Endothelial cell of hepatic sinusoid (primary cell): Measurements from ENCODE around the gene KHK.
"Not testable (repeated sequence)": the region's sequence is repeated elsewhere in the genome, so short reads cannot be mapped to it uniquely, and the experiment has no call there.

Source experiments
- in situ Hi-C: cut with HindIII; loops from 2 replicates; pipeline ENCODE4 v1.10.0; 2017; ENCODE audit warnings: low sequenced_read_pairs

The KHK gene

GRCh38 chr2:27095427-27095744, 8.8 kb downstream of the KHK start:
- in situ Hi-C loops = no loop called here

GRCh38 chr2:27095745-27096651, 9.4 kb downstream of the KHK start:
- in situ Hi-C loops = no loop called here

GRCh38 chr2:27096748-27097297, 10.3 kb downstream of the KHK start:
- in situ Hi-C loops = no loop called here

- in situ Hi-C loops = no loop called here
These were observed 10.8 kb downstream of the KHK start for GRCh38 chr2:27097341-27097740.

- in situ Hi-C loops = no loop called here
These were observed 12.9 kb downstream of the KHK start for GRCh38 chr2:27099334-27099955.

GRCh38 chr2:27100036-27100435, 13.5 kb downstream of the KHK start:
- in situ Hi-C loops = no loop called here

GRCh38 chr2:27102329-27102728, 15.8 kb downstream of the KHK start:
- in situ Hi-C loops = no loop called here

- in situ Hi-C loops = no loop called here
These were observed 19.4 kb downstream of the KHK start for GRCh38 chr2:27105981-27106380.

GRCh38 chr2:27108221-27108620, 21.6 kb downstream of the KHK start:
- in situ Hi-C loops = no loop called here

GRCh38 chr2:27109083-27109482, 22.5 kb downstream of the KHK start:
- in situ Hi-C loops = no loop called here

- in situ Hi-C loops = not testable (repeated sequence)
These were observed 24.2 kb downstream of the KHK start for GRCh38 chr2:27110603-27111352.

GRCh38 chr2:27111392-27112078, 25.0 kb downstream of the KHK start:
- in situ Hi-C loops = not testable (repeated sequence)

GRCh38 chr2:27115519-27115918, 28.9 kb downstream of the KHK start:
- in situ Hi-C loops = no loop called here

GRCh38 chr2:27117995-27118524, 31.5 kb downstream of the KHK start:
- in situ Hi-C loops = no loop called here

- in situ Hi-C loops = no loop called here
These were observed 32.2 kb downstream of the KHK start, which contains the start of gene CGREF1 for GRCh38 chr2:27118525-27119329. CGREF1 (minus strand) TSS chr2:27119128; CDS start chr2:27104366, 14,762 bp downstream.

- in situ Hi-C loops = not testable (repeated sequence)
These were observed 32.7 kb downstream of the KHK start for GRCh38 chr2:27119330-27119670.

- in situ Hi-C loops = loop anchor here (5.0 kb wide), 1 partner anchor 80 kb away; no protein-coding TSS in a partner anchor
These were observed 35.3 kb downstream of the KHK start for GRCh38 chr2:27121906-27122305.

- in situ Hi-C loops = loop anchor here (5.0 kb wide), 1 partner anchor 80 kb away; no protein-coding TSS in a partner anchor
These were observed 36.2 kb downstream of the KHK start for GRCh38 chr2:27122791-27123190.

- in situ Hi-C loops = loop anchor here (5.0 kb wide), 1 partner anchor 79 kb away; no protein-coding TSS in a partner anchor
These were observed 37.0 kb downstream of the KHK start, which contains the start of gene ABHD1 for GRCh38 chr2:27123302-27124150. ABHD1 (plus strand) TSS chr2:27123815; CDS start chr2:27123949, 134 bp downstream.
